Measurements from ENCODE around the gene PIK3AP1. TPM values are rescaled to one million over a fixed set of nuclear protein-coding genes. Genes with fewer than 3 reads are reported as not detected.
A peak's percentile ranks its signal among the peaks of the same experiment; 100 is the strongest.

Gene PIK3AP1
- total and polyA plus RNA-seq, 2 of the 13 experiments (the other 11 are each of a cell fraction or from before 2014, with no cell fraction given) = 3.6 to 13.8 TPM

DNA sequence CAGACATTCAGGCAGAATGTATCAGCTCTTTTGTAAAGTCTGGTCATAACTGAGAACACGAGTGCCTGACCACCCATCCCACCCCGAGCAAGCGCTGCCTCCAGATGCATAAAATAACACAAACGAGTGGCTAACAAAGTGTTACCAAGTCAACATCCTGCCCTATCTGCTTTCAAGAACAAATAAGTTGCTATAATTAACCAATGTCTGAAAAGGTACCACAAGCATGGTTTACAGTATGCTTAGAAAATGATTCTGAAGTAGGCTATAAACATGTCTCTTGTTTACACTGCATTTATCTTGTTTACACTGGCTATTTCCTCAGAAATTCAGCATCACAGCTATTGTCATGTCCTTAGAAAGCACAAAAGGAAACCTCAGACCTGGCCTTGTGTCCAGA is 49.5 kb downstream of the PIK3AP1 start (continued):
- TF ChIP-seq ZNF235 (CRISPR knock-in tag; IDR thresholded peaks at IDR 0.05; ENCODE audit: borderline replicate concordance) (no peak), BRD4 (CRISPR knock-in tag; IDR thresholded peaks at IDR 0.05) (no peak), HDAC2 (CRISPR knock-in tag; IDR thresholded peaks at IDR 0.05) (peak; percentile 59; the same call in 1 of the 2 replicates), PHF21A (CRISPR knock-in tag; IDR thresholded peaks at IDR 0.05) (peak; percentile 46; the same call in 1 of the 2 replicates), ZNF558 (CRISPR knock-in tag; IDR thresholded peaks at IDR 0.05; ENCODE audit: borderline replicate concordance) (no peak), ZBTB38 (CRISPR knock-in tag; IDR thresholded peaks at IDR 0.05) (no peak), HNF4G (IDR thresholded peaks at IDR 0.05; ENCODE audit: borderline replicate concordance, low read depth, low read length) (no peak), HNF4G (CRISPR knock-in tag; IDR thresholded peaks at IDR 0.05; ENCODE audit: borderline replicate concordance, low read depth) (no peak), RFXAP (CRISPR knock-in tag; IDR thresholded peaks at IDR 0.05; ENCODE audit: borderline replicate concordance) (no peak), ZNF619 (CRISPR knock-in tag; IDR thresholded peaks at IDR 0.05) (no peak), ZNF441 (CRISPR knock-in tag; IDR thresholded peaks at IDR 0.05; ENCODE audit: borderline replicate concordance) (no peak), PITX1 (CRISPR knock-in tag; IDR thresholded peaks at IDR 0.05) (peak; percentile 89), ZNF430 (CRISPR knock-in tag; IDR thresholded peaks at IDR 0.05) (no peak)
- TF ChIP-seq, protein P1, sequence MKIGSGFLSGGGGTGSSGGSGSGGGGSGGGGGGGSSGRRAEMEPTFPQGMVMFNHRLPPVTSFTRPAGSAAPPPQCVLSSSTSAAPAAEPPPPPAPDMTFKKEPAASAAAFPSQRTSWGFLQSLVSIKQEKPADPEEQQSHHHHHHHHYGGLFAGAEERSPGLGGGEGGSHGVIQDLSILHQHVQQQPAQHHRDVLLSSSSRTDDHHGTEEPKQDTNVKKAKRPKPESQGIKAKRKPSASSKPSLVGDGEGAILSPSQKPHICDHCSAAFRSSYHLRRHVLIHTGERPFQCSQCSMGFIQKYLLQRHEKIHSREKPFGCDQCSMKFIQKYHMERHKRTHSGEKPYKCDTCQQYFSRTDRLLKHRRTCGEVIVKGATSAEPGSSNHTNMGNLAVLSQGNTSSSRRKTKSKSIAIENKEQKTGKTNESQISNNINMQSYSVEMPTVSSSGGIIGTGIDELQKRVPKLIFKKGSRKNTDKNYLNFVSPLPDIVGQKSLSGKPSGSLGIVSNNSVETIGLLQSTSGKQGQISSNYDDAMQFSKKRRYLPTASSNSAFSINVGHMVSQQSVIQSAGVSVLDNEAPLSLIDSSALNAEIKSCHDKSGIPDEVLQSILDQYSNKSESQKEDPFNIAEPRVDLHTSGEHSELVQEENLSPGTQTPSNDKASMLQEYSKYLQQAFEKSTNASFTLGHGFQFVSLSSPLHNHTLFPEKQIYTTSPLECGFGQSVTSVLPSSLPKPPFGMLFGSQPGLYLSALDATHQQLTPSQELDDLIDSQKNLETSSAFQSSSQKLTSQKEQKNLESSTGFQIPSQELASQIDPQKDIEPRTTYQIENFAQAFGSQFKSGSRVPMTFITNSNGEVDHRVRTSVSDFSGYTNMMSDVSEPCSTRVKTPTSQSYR (CRISPR knock-in tag; IDR thresholded peaks at IDR 0.05; ENCODE audit: borderline replicate concordance) = no peak
- TF ChIP-seq, protein P2, sequence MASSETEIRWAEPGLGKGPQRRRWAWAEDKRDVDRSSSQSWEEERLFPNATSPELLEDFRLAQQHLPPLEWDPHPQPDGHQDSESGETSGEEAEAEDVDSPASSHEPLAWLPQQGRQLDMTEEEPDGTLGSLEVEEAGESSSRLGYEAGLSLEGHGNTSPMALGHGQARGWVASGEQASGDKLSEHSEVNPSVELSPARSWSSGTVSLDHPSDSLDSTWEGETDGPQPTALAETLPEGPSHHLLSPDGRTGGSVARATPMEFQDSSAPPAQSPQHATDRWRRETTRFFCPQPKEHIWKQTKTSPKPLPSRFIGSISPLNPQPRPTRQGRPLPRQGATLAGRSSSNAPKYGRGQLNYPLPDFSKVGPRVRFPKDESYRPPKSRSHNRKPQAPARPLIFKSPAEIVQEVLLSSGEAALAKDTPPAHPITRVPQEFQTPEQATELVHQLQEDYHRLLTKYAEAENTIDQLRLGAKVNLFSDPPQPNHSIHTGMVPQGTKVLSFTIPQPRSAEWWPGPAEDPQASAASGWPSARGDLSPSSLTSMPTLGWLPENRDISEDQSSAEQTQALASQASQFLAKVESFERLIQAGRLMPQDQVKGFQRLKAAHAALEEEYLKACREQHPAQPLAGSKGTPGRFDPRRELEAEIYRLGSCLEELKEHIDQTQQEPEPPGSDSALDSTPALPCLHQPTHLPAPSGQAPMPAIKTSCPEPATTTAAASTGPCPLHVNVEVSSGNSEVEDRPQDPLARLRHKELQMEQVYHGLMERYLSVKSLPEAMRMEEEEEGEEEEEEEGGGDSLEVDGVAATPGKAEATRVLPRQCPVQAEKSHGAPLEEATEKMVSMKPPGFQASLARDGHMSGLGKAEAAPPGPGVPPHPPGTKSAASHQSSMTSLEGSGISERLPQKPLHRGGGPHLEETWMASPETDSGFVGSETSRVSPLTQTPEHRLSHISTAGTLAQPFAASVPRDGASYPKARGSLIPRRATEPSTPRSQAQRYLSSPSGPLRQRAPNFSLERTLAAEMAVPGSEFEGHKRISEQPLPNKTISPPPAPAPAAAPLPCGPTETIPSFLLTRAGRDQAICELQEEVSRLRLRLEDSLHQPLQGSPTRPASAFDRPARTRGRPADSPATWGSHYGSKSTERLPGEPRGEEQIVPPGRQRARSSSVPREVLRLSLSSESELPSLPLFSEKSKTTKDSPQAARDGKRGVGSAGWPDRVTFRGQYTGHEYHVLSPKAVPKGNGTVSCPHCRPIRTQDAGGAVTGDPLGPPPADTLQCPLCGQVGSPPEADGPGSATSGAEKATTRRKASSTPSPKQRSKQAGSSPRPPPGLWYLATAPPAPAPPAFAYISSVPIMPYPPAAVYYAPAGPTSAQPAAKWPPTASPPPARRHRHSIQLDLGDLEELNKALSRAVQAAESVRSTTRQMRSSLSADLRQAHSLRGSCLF (CRISPR knock-in tag; IDR thresholded peaks at IDR 0.05; ENCODE audit: borderline replicate concordance) = no peak
- TF ChIP-seq, protein P3, sequence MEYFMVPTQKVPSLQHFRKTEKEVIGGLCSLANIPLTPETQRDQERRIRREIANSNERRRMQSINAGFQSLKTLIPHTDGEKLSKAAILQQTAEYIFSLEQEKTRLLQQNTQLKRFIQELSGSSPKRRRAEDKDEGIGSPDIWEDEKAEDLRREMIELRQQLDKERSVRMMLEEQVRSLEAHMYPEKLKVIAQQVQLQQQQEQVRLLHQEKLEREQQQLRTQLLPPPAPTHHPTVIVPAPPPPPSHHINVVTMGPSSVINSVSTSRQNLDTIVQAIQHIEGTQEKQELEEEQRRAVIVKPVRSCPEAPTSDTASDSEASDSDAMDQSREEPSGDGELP (IDR thresholded peaks at IDR 0.05; ENCODE audit: borderline replicate concordance, low read depth) = no peak
- TF ChIP-seq, protein P4, sequence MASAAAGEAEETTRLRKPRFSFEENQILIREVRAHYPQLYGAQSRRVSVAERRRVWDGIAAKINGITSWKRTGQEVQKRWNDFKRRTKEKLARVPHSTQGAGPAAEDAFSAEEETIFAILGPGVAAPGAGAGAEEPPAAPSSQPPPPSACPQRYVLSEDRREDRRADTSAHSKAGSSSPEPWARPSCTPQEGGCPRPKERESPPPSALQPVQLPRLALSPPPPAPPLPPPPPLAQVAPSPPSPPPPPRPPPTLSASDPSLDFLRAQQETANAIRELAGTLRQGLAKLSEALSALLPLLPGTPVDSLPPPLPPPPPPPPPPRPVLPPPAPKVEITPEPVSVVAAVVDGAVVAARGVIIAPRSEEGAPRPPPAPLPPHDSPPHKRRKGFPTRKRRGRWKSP (CRISPR knock-in tag; IDR thresholded peaks at IDR 0.05) = 0 out of 2 replicates have a peak, but pooled peaks have one; percentile 25
- TF ChIP-seq, protein P5, sequence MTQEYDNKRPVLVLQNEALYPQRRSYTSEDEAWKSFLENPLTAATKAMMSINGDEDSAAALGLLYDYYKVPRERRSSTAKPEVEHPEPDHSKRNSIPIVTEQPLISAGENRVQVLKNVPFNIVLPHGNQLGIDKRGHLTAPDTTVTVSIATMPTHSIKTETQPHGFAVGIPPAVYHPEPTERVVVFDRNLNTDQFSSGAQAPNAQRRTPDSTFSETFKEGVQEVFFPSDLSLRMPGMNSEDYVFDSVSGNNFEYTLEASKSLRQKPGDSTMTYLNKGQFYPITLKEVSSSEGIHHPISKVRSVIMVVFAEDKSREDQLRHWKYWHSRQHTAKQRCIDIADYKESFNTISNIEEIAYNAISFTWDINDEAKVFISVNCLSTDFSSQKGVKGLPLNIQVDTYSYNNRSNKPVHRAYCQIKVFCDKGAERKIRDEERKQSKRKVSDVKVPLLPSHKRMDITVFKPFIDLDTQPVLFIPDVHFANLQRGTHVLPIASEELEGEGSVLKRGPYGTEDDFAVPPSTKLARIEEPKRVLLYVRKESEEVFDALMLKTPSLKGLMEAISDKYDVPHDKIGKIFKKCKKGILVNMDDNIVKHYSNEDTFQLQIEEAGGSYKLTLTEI (CRISPR knock-in tag; conservative IDR thresholded peaks at IDR 0.05) = no peak
